ENCODE results near the gene HRAS. TPM values are rescaled to one million over a fixed set of nuclear protein-coding genes. Genes with fewer than 3 reads are reported as not detected.
A peak's percentile ranks its signal among the peaks of the same experiment; 100 is the strongest.

The HRAS gene
- total and polyA plus RNA-seq, 2 of the 13 experiments (the other 11 are each of a cell fraction or from before 2014, with no cell fraction given): 32.9 to 50.0 TPM

DNA sequence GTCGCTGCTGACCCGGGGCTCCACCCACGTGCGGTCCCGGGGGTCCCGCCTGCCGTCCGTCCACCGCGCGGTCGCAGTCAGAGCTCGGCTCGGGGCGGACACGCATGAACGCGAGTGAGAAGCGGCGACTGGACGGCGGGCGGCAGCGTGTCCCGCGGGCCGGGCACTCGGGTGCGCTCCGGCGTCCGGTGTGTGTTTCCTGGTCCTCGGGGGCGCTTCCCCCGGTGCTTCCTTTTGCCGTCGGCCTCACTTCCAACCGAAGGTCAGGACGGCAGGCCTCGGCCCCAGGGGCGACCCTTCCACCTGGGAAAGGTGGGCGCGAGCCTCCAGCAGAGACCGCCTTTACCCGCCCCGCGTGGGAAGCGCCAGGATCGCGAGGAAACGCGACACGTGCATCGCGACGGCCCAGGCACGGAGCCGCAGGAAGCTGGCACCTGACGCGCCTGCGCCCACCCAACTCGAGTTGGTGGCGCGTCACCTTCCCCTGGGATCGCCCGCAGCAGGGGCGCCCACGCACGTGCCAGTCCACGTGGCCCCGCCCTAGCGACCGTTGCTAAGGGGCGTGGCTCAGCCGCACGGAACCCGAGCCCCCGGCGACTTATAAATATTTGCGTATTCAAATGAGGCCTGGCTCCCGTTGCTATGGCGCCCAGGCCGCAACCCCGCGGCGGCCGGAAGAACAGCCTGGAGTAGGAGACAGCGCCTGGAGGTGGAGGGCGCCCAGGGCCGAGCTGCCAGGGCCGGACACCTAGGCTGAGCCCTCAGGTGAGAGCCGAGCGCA lies 1.7 kb upstream of the HRAS start, which contains the start of gene LRRC56 (continued):
- TF ChIP-seq, protein P1, sequence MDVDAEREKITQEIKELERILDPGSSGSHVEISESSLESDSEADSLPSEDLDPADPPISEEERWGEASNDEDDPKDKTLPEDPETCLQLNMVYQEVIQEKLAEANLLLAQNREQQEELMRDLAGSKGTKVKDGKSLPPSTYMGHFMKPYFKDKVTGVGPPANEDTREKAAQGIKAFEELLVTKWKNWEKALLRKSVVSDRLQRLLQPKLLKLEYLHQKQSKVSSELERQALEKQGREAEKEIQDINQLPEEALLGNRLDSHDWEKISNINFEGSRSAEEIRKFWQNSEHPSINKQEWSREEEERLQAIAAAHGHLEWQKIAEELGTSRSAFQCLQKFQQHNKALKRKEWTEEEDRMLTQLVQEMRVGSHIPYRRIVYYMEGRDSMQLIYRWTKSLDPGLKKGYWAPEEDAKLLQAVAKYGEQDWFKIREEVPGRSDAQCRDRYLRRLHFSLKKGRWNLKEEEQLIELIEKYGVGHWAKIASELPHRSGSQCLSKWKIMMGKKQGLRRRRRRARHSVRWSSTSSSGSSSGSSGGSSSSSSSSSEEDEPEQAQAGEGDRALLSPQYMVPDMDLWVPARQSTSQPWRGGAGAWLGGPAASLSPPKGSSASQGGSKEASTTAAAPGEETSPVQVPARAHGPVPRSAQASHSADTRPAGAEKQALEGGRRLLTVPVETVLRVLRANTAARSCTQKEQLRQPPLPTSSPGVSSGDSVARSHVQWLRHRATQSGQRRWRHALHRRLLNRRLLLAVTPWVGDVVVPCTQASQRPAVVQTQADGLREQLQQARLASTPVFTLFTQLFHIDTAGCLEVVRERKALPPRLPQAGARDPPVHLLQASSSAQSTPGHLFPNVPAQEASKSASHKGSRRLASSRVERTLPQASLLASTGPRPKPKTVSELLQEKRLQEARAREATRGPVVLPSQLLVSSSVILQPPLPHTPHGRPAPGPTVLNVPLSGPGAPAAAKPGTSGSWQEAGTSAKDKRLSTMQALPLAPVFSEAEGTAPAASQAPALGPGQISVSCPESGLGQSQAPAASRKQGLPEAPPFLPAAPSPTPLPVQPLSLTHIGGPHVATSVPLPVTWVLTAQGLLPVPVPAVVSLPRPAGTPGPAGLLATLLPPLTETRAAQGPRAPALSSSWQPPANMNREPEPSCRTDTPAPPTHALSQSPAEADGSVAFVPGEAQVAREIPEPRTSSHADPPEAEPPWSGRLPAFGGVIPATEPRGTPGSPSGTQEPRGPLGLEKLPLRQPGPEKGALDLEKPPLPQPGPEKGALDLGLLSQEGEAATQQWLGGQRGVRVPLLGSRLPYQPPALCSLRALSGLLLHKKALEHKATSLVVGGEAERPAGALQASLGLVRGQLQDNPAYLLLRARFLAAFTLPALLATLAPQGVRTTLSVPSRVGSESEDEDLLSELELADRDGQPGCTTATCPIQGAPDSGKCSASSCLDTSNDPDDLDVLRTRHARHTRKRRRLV (CRISPR knock-in tag; IDR thresholded peaks at IDR 0.05): no peak; the same call in 1 of the 2 replicates
- TF ChIP-seq ZNF589 (CRISPR knock-in tag; conservative IDR thresholded peaks at IDR 0.05): peak; percentile 71; the same call in 1 of the 2 replicates
- TF ChIP-seq, protein P2, sequence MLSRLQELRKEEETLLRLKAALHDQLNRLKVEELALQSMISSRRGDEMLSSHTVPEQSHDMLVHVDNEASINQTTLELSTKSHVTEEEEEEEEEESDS (CRISPR knock-in tag; IDR thresholded peaks at IDR 0.05; ENCODE audit: borderline replicate concordance): no peak
- 0 out of 2 replicates have a peak, but pooled peaks have one; percentile 29 for TF ChIP-seq ZC3H13 (CRISPR knock-in tag; IDR thresholded peaks at IDR 0.05)
- TF ChIP-seq, protein P3, sequence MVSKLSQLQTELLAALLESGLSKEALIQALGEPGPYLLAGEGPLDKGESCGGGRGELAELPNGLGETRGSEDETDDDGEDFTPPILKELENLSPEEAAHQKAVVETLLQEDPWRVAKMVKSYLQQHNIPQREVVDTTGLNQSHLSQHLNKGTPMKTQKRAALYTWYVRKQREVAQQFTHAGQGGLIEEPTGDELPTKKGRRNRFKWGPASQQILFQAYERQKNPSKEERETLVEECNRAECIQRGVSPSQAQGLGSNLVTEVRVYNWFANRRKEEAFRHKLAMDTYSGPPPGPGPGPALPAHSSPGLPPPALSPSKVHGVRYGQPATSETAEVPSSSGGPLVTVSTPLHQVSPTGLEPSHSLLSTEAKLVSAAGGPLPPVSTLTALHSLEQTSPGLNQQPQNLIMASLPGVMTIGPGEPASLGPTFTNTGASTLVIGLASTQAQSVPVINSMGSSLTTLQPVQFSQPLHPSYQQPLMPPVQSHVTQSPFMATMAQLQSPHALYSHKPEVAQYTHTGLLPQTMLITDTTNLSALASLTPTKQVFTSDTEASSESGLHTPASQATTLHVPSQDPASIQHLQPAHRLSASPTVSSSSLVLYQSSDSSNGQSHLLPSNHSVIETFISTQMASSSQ (IDR thresholded peaks at IDR 0.05; ENCODE audit: low read depth): no peak
- TF ChIP-seq, protein P3 (CRISPR knock-in tag; IDR thresholded peaks at IDR 0.05; ENCODE audit: borderline replicate concordance): no peak
- TF ChIP-seq, protein P4, sequence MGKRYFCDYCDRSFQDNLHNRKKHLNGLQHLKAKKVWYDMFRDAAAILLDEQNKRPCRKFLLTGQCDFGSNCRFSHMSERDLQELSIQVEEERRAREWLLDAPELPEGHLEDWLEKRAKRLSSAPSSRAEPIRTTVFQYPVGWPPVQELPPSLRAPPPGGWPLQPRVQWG (CRISPR knock-in tag; IDR thresholded peaks at IDR 0.05; ENCODE audit: borderline replicate concordance, low read depth): no peak
- TF ChIP-seq ZNF747 (CRISPR knock-in tag; IDR thresholded peaks at IDR 0.05; ENCODE audit: borderline replicate concordance): 0 out of 2 replicates have a peak, but pooled peaks have one; percentile 54
- 0 out of 2 replicates have a peak, but pooled peaks have one; percentile 56 for TF ChIP-seq ZNF616 (CRISPR knock-in tag; IDR thresholded peaks at IDR 0.05; ENCODE audit: low read depth)
- no peak for TF ChIP-seq KLF9 (CRISPR knock-in tag; IDR thresholded peaks at IDR 0.05; ENCODE audit: low read depth)
- no peak for TF ChIP-seq CBX5 (CRISPR knock-in tag; IDR thresholded peaks at IDR 0.05; ENCODE audit: borderline replicate concordance)
- TF ChIP-seq, protein P5, sequence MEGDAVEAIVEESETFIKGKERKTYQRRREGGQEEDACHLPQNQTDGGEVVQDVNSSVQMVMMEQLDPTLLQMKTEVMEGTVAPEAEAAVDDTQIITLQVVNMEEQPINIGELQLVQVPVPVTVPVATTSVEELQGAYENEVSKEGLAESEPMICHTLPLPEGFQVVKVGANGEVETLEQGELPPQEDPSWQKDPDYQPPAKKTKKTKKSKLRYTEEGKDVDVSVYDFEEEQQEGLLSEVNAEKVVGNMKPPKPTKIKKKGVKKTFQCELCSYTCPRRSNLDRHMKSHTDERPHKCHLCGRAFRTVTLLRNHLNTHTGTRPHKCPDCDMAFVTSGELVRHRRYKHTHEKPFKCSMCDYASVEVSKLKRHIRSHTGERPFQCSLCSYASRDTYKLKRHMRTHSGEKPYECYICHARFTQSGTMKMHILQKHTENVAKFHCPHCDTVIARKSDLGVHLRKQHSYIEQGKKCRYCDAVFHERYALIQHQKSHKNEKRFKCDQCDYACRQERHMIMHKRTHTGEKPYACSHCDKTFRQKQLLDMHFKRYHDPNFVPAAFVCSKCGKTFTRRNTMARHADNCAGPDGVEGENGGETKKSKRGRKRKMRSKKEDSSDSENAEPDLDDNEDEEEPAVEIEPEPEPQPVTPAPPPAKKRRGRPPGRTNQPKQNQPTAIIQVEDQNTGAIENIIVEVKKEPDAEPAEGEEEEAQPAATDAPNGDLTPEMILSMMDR (CRISPR knock-in tag; IDR thresholded peaks at IDR 0.05): 0 out of 2 replicates have a peak, but pooled peaks have one; percentile 26
- TF ChIP-seq ZNF263 (CRISPR knock-in tag; IDR thresholded peaks at IDR 0.05): no peak
- TF ChIP-seq ZNF781 (CRISPR knock-in tag; IDR thresholded peaks at IDR 0.05; ENCODE audit: borderline replicate concordance, not compliant biosample characterization): no peak
- TF ChIP-seq HDAC1 (CRISPR knock-in tag; IDR thresholded peaks at IDR 0.05): peak; percentile 61
